ENCODE measurements around the gene CPZ. TPM values are rescaled to one million over a fixed set of nuclear protein-coding genes. Genes with fewer than 3 reads are reported as not detected.
A peak's percentile ranks its signal among the peaks of the same experiment; 100 is the strongest.

CPZ gene
- polyA plus RNA-seq, 1 experiment = 70.9 TPM

GRCh38 chr4:8588196-8588470 lies 4.4 kb upstream of the CPZ start:
- H3K27me3 ChIP-seq (ENCODE audit: control insufficient read depth, insufficient read depth, low read length) = peaks cover 28% of the 10 kb centered on the region
- no peak for DNase-seq (ENCODE audit: low read depth)
- no peaks in the 10 kb centered on the region for H3K36me3 ChIP-seq (ENCODE audit: control insufficient read depth, insufficient read depth, low read length)
- ChIA-PET CTCF (interaction anchor here (2.8 kb wide), 1 partner anchor 115 kb away, joined by 13 read pairs; no protein-coding TSS in a partner anchor), POLR2A (no interaction called here)
- TF ChIP-seq, protein P1, sequence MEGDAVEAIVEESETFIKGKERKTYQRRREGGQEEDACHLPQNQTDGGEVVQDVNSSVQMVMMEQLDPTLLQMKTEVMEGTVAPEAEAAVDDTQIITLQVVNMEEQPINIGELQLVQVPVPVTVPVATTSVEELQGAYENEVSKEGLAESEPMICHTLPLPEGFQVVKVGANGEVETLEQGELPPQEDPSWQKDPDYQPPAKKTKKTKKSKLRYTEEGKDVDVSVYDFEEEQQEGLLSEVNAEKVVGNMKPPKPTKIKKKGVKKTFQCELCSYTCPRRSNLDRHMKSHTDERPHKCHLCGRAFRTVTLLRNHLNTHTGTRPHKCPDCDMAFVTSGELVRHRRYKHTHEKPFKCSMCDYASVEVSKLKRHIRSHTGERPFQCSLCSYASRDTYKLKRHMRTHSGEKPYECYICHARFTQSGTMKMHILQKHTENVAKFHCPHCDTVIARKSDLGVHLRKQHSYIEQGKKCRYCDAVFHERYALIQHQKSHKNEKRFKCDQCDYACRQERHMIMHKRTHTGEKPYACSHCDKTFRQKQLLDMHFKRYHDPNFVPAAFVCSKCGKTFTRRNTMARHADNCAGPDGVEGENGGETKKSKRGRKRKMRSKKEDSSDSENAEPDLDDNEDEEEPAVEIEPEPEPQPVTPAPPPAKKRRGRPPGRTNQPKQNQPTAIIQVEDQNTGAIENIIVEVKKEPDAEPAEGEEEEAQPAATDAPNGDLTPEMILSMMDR (IDR thresholded peaks at IDR 0.05; ENCODE audit: insufficient read depth, low read depth, low read length) = no peak
- no peak overlapping the region for H3K4me3 ChIP-seq (ENCODE audit: low read depth, low read length)

GRCh38 chr4:8589336-8589735 lies 3.2 kb upstream of the CPZ start:
- Histone ChIP-seq H3K4me3 (ENCODE audit: low read depth, low read length) (no peak overlapping the region), H3K36me3 (ENCODE audit: control insufficient read depth, insufficient read depth, low read length) (no peaks in the 10 kb centered on the region; the same call in 1 of the 2 replicates), H3K27me3 (ENCODE audit: control insufficient read depth, insufficient read depth, low read length) (peaks cover 26% of the 10 kb centered on the region)
- CTCF ChIA-PET = interaction anchor here (1.2 to 6.3 kb wide), 2 partner anchors 82 to 119 kb away, joined by 3 to 108 read pairs; no protein-coding TSS in a partner anchor
- POLR2A ChIA-PET = no interaction called here
- TF ChIP-seq, protein P1 (IDR thresholded peaks at IDR 0.05; ENCODE audit: insufficient read depth, low read depth, low read length) = no peak
- DNase-seq (ENCODE audit: low read depth) = no peak

- TF ChIP-seq, protein P1 (IDR thresholded peaks at IDR 0.05; ENCODE audit: insufficient read depth, low read depth, low read length) = 0 out of 2 replicates have a peak, but pooled peaks have one; percentile 13
- Histone ChIP-seq H3K27me3 (ENCODE audit: control insufficient read depth, insufficient read depth, low read length) (peaks cover 23% of the 10 kb centered on the region), H3K36me3 (ENCODE audit: control insufficient read depth, insufficient read depth, low read length) (no peaks in the 10 kb centered on the region; the same call in 1 of the 2 replicates), H3K4me3 (ENCODE audit: low read depth, low read length) (no peak overlapping the region)
- POLR2A ChIA-PET = interaction anchor here (0.6 to 1.0 kb wide), 2 partner anchors 117 to 1433 kb away, joined by 3 read pairs; no protein-coding TSS in a partner anchor
- peak; percentile 70 for DNase-seq (ENCODE audit: low read depth)
- CTCF ChIA-PET = interaction anchor here (0.7 to 6.3 kb wide), 4 partner anchors 16 to 119 kb away, joined by 3 to 108 read pairs (median 3); no protein-coding TSS in a partner anchor
Observed at GRCh38 chr4:8589823-8590545, 2.6 kb upstream of the CPZ start.

DNA sequence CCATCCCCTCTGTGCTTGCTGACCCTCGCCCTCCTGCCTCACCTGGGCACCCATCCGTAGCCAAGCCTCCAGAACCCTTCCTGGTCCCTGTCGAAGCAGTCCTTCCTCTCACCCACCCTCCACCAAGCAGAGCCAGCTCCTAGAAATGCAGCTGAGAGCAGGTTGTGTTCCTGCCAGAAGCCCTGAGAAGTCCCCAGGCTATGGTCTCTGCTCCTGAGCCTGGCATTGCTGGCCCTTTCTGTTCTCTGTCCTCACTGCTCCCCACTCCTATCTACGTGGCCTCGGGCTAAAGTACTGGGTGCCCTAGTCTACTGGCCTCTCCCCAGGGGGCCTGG lies 2.1 kb upstream of the CPZ start:
- H3K36me3 ChIP-seq (ENCODE audit: control insufficient read depth, insufficient read depth, low read length) = no peaks in the 10 kb centered on the region; the same call in none of the 2 replicates
- TF ChIP-seq, protein P1 (IDR thresholded peaks at IDR 0.05; ENCODE audit: insufficient read depth, low read depth, low read length) = no peak

GRCh38 chr4:8591114-8591513 lies 1.5 kb upstream of the CPZ start:
- DNase-seq (ENCODE audit: low read depth) = no peak
- Histone ChIP-seq H3K4me3 (ENCODE audit: low read depth, low read length) (no peak overlapping the region), H3K27me3 (ENCODE audit: control insufficient read depth, insufficient read depth, low read length) (peaks cover 13% of the 10 kb centered on the region), H3K36me3 (ENCODE audit: control insufficient read depth, insufficient read depth, low read length) (no peaks in the 10 kb centered on the region; the same call in none of the 2 replicates)
- ChIA-PET POLR2A (no interaction called here), CTCF (interaction anchor here (1.0 to 6.3 kb wide), 3 partner anchors 15 to 120 kb away, joined by 3 to 108 read pairs (median 3); no protein-coding TSS in a partner anchor)
- TF ChIP-seq, protein P1 (IDR thresholded peaks at IDR 0.05; ENCODE audit: insufficient read depth, low read depth, low read length) = no peak

More for the DNA sequence above, 2.1 kb upstream of the CPZ start:
- no peak overlapping the region for H3K4me3 ChIP-seq (ENCODE audit: low read depth, low read length)
- ChIA-PET CTCF (interaction anchor here (1.1 to 6.3 kb wide), 3 partner anchors 15 to 120 kb away, joined by 3 to 108 read pairs (median 3); no protein-coding TSS in a partner anchor), POLR2A (interaction anchor here (0.6 to 1.0 kb wide), 2 partner anchors 118 to 1434 kb away, joined by 3 read pairs; no protein-coding TSS in a partner anchor)
- peaks cover 19% of the 10 kb centered on the region for H3K27me3 ChIP-seq (ENCODE audit: control insufficient read depth, insufficient read depth, low read length)
- no peak for DNase-seq (ENCODE audit: low read depth)
